ENCODE results near the gene PPP2R5C.

The PPP2R5C gene

GRCh38 chr14:101715210-101716076, 46.1 kb upstream of the PPP2R5C start:
- Histone ChIP-seq H3K27me3 (replicated peaks; ENCODE audit: control insufficient read depth, insufficient read depth, low read length) (no peaks in the 10 kb centered on the region), H3K4me3 (replicated peaks; ENCODE audit: low read depth, low read length) (no peak overlapping the region), H3K36me3 (ENCODE audit: control insufficient read depth, insufficient read depth, low read length) (no peaks in the 10 kb centered on the region)
- DNase-seq (ENCODE audit: extremely low read depth, insufficient read length) = no peak
- TF ChIP-seq CTCF (IDR thresholded peaks at IDR 0.05; ENCODE audit: insufficient read depth, low read length, poor library complexity, severe bottlenecking) = no peak

GRCh38 chr14:101716077-101716950, 45.2 kb upstream of the PPP2R5C start:
- no peak for DNase-seq (ENCODE audit: extremely low read depth, insufficient read length)
- H3K36me3 ChIP-seq (ENCODE audit: control insufficient read depth, insufficient read depth, low read length) = no peaks in the 10 kb centered on the region
- no peak overlapping the region for H3K4me3 ChIP-seq (replicated peaks; ENCODE audit: low read depth, low read length)
- no peaks in the 10 kb centered on the region for H3K27me3 ChIP-seq (replicated peaks; ENCODE audit: control insufficient read depth, insufficient read depth, low read length)
- TF ChIP-seq CTCF (IDR thresholded peaks at IDR 0.05; ENCODE audit: insufficient read depth, low read length, poor library complexity, severe bottlenecking) = peak; percentile 4

GRCh38 chr14:101716956-101717662, 44.4 kb upstream of the PPP2R5C start:
- Histone ChIP-seq H3K4me3 (replicated peaks; ENCODE audit: low read depth, low read length) (no peak overlapping the region), H3K27me3 (replicated peaks; ENCODE audit: control insufficient read depth, insufficient read depth, low read length) (no peaks in the 10 kb centered on the region), H3K36me3 (ENCODE audit: control insufficient read depth, insufficient read depth, low read length) (no peaks in the 10 kb centered on the region)
- no peak for TF ChIP-seq CTCF (IDR thresholded peaks at IDR 0.05; ENCODE audit: insufficient read depth, low read length, poor library complexity, severe bottlenecking)
- no peak for DNase-seq (ENCODE audit: extremely low read depth, insufficient read length)

- DNase-seq (ENCODE audit: extremely low read depth, insufficient read length) = no peak
- no peaks in the 10 kb centered on the region for H3K27me3 ChIP-seq (replicated peaks; ENCODE audit: control insufficient read depth, insufficient read depth, low read length)
Observed at GRCh38 chr14:101717663-101718490, 43.6 kb upstream of the PPP2R5C start.

More at GRCh38 chr14:101717663-101718490, 43.6 kb upstream of the PPP2R5C start:
- no peak for TF ChIP-seq CTCF (IDR thresholded peaks at IDR 0.05; ENCODE audit: insufficient read depth, low read length, poor library complexity, severe bottlenecking)
- Histone ChIP-seq H3K4me3 (replicated peaks; ENCODE audit: low read depth, low read length) (no peak overlapping the region), H3K36me3 (ENCODE audit: control insufficient read depth, insufficient read depth, low read length) (no peaks in the 10 kb centered on the region)
